HG03342 (cell line): ENCODE measurements around the gene EXOSC10.
"Not testable (repeated sequence)": the region's sequence is repeated elsewhere in the genome, so short reads cannot be mapped to it uniquely, and the experiment has no call there.

Source experiments
- ATAC-seq: cut with Tn5 transposase; IDR thresholded peaks from one replicate; pipeline ENCODE4 v1.9.1; 2021; ENCODE audit warnings: mild to moderate bottlenecking, moderate library complexity; ENCODE audit not compliant: unreplicated experiment

EXOSC10 gene

GRCh38 chr1:11019971-11020370 lies 79.7 kb downstream of the EXOSC10 start:
- ATAC-seq: no peak

GRCh38 chr1:11019358-11019757 lies 80.3 kb downstream of the EXOSC10 start:
- not testable (repeated sequence) for ATAC-seq
